H9 (cell line): ENCODE data around the gene NACC1. TPM values are rescaled to one million over a fixed set of nuclear protein-coding genes. Genes with fewer than 3 reads are reported as not detected.
A peak's percentile ranks its signal among the peaks of the same experiment; 100 is the strongest.

ENCODE experiments used
- DNase-seq: peaks from one replicate; pipeline ENCODE4 v3.0.0-alpha.2; 2017
- H2AFZ ChIP-seq: one replicate; pipeline ENCODE4 v1.6.1; 2013; ENCODE audit warnings: mild to moderate bottlenecking, low read length, control low read depth, moderate library complexity
- H2AK5ac ChIP-seq: 2 replicates; pipeline ENCODE4 v1.6.1; 2013; ENCODE audit warnings: low read length, control low read depth, mixed read lengths; ENCODE audit not compliant: insufficient read length
- H2BK120ac ChIP-seq: one replicate; pipeline ENCODE4 v1.6.1; 2013; ENCODE audit warnings: low read depth, mild to moderate bottlenecking, low read length, control low read depth, inconsistent platforms; ENCODE audit not compliant: poor library complexity, severe bottlenecking
- H2BK12ac ChIP-seq: 2 replicates; pipeline ENCODE4 v1.6.1; 2013; ENCODE audit warnings: low read length, control low read depth, mixed read lengths, low read depth; ENCODE audit not compliant: insufficient read length
- H2BK15ac ChIP-seq: 2 replicates; pipeline ENCODE4 v1.6.1; 2013; ENCODE audit warnings: low read depth, low read length, control low read depth
- H2BK20ac ChIP-seq: one replicate; pipeline ENCODE4 v1.6.1; 2013; ENCODE audit warnings: low read depth, mild to moderate bottlenecking, low read length, control low read depth, inconsistent platforms; ENCODE audit not compliant: poor library complexity, severe bottlenecking
- H2BK5ac ChIP-seq: 2 replicates; pipeline ENCODE4 v1.6.1; 2013; ENCODE audit warnings: low read length, control low read depth, mixed read lengths; ENCODE audit not compliant: insufficient read length
- H3K14ac ChIP-seq: 2 replicates; pipeline ENCODE4 v1.6.1; 2013; ENCODE audit warnings: low read length, control low read depth; ENCODE audit not compliant: insufficient read depth
- H3K18ac ChIP-seq: 2 replicates; pipeline ENCODE4 v1.6.1; 2013; ENCODE audit warnings: low read depth, mild to moderate bottlenecking, mixed read lengths, low read length, control low read depth; ENCODE audit not compliant: insufficient read length
- H3K23ac ChIP-seq: 2 replicates; pipeline ENCODE4 v1.6.1; 2013; ENCODE audit warnings: low read length, control low read depth, mixed read lengths, low read depth; ENCODE audit not compliant: insufficient read length
- H3K23me2 ChIP-seq: 2 replicates; pipeline ENCODE4 v1.6.1; 2013; ENCODE audit warnings: low read depth, mild to moderate bottlenecking, mixed read lengths, low read length, control low read depth; ENCODE audit not compliant: insufficient read length, poor library complexity, severe bottlenecking
- H3K27ac ChIP-seq: 2 replicates; pipeline ENCODE4 v1.5.1; 2013; ENCODE audit warnings: low read length, control low read depth, mixed read lengths, low read depth; ENCODE audit not compliant: insufficient read length
- H3K27me3 ChIP-seq: 2 replicates; pipeline ENCODE4 v1.6.1; 2013; ENCODE audit warnings: low read length, control low read depth, inconsistent platforms; ENCODE audit not compliant: insufficient read depth
- H3K4ac ChIP-seq: 2 replicates; pipeline ENCODE4 v1.6.1; 2013; ENCODE audit warnings: low read depth, mild to moderate bottlenecking, control low read depth, inconsistent platforms, low read length, moderate library complexity
- H3K4me1 ChIP-seq: 2 replicates; pipeline ENCODE4 v1.6.1; 2013; ENCODE audit warnings: low read length, control low read depth, inconsistent platforms; ENCODE audit not compliant: insufficient read depth
- H3K4me2 ChIP-seq: 2 replicates; pipeline ENCODE4 v1.6.1; 2013; ENCODE audit warnings: low read length, control low read depth, mixed read lengths; ENCODE audit not compliant: insufficient read length, insufficient read depth
- H3K56ac ChIP-seq: 2 replicates; pipeline ENCODE4 v1.6.1; 2013; ENCODE audit warnings: low read depth, mild to moderate bottlenecking, mixed read lengths, low read length, control low read depth; ENCODE audit not compliant: insufficient read length
- H3K79me1 ChIP-seq: 2 replicates; pipeline ENCODE4 v1.6.1; 2013; ENCODE audit warnings: low read depth, mild to moderate bottlenecking, moderate library complexity, low read length, control low read depth, inconsistent platforms; ENCODE audit not compliant: insufficient read depth, poor library complexity, severe bottlenecking
- H3K79me2 ChIP-seq: 2 replicates; pipeline ENCODE4 v1.6.1; 2013; ENCODE audit warnings: low read length, control low read depth, inconsistent platforms; ENCODE audit not compliant: insufficient read depth
- H3K9ac ChIP-seq: 2 replicates; pipeline ENCODE4 v1.6.1; 2013; ENCODE audit warnings: low read length, control low read depth, mixed read lengths; ENCODE audit not compliant: insufficient read length; ENCODE audit errors: extremely low read depth
- H3K9me3 ChIP-seq: one replicate; pipeline ENCODE4 v1.6.1; 2013; ENCODE audit warnings: low read depth, low read length, inconsistent platforms; ENCODE audit not compliant: control insufficient read depth
- H3T11ph ChIP-seq: one replicate; pipeline ENCODE4 v1.6.1; 2013; ENCODE audit warnings: mild to moderate bottlenecking, low read length, control low read depth, inconsistent platforms
- H4K20me1 ChIP-seq: one replicate; pipeline ENCODE4 v1.6.1; 2013; ENCODE audit not compliant: control insufficient read depth, insufficient read length, insufficient read depth
- H4K5ac ChIP-seq: 2 replicates; pipeline ENCODE4 v1.6.1; 2013; ENCODE audit warnings: low read depth, mild to moderate bottlenecking, mixed read lengths, low read length, control low read depth; ENCODE audit not compliant: insufficient read length
- H4K8ac ChIP-seq: replicated peaks from 2 replicates; pipeline ENCODE4 v1.6.1; 2013; ENCODE audit warnings: low read length, control low read depth, mixed read lengths, low read depth; ENCODE audit not compliant: insufficient read length
- H4K91ac ChIP-seq: 2 replicates; pipeline ENCODE4 v1.6.1; 2013; ENCODE audit warnings: low read depth, mild to moderate bottlenecking, moderate library complexity, mixed read lengths, low read length, control low read depth; ENCODE audit not compliant: insufficient read length
- H3K27ac Mint-ChIP-seq, 3 experiments: 2 replicates in 2 of 3; 3 replicates in 1 of 3; pipeline ENCODE4 v1.8.0; 2020 to 2021; ENCODE audit warnings: mixed read lengths in 3 of 3, mild to moderate bottlenecking in 1 of 3, moderate library complexity in 1 of 3
- H3K27me3 Mint-ChIP-seq: 2 replicates; pipeline ENCODE4 v1.8.0; 2021; ENCODE audit warnings: low read depth, mild to moderate bottlenecking, moderate library complexity, mixed read lengths
- H3K36me3 Mint-ChIP-seq, 3 experiments: 2 replicates in 2 of 3; 3 replicates in 1 of 3; pipeline ENCODE4 v1.8.0; 2020 to 2021; ENCODE audit warnings: low read depth in 3 of 3, mixed read lengths in 3 of 3; ENCODE audit not compliant: insufficient read depth in 1 of 3
- H3K4me1 Mint-ChIP-seq, 2 experiments: 2 replicates each; pipeline ENCODE4 v1.8.0; 2020; ENCODE audit warnings: mixed read lengths in 2 of 2
- H3K4me3 Mint-ChIP-seq, 2 experiments: 2 replicates in 1 of 2; 3 replicates in 1 of 2; pipeline ENCODE4 v1.8.0; 2020 to 2021; ENCODE audit warnings: mild to moderate bottlenecking in 2 of 2, mixed read lengths in 2 of 2, moderate library complexity in 1 of 2
- H3K9me3 Mint-ChIP-seq, 2 experiments: 2 replicates in 1 of 2; 3 replicates in 1 of 2; pipeline ENCODE4 v1.8.0; 2020; ENCODE audit warnings: mild to moderate bottlenecking in 2 of 2, mixed read lengths in 2 of 2, moderate library complexity in 1 of 2
- CTCF ChIP-seq: fragments of 200-600 bp; sonication (generic); conservative IDR thresholded peaks from 3 replicates; pipeline ENCODE4 v1.8.0; 2021; ENCODE audit warnings: antibody characterized with exemption, mild to moderate bottlenecking
- WGBS: extraction: QIAGEN DNeasy Blood & Tissue Kit; methylation state at CpG from one replicate; pipeline ENCODE4 v1.1.7; 2013; ENCODE audit warnings: missing lambda C conversion rate, low lambda C conversion rate, mixed read lengths; ENCODE audit not compliant: insufficient read length; ENCODE audit errors: extremely low coverage; 5-methylcytosine and 5-hydroxymethylcytosine counted together
- total RNA-seq: library from RNA; stranded (reverse); gene quantifications from 2 replicates; pipeline ENCODE4 v1.2.1, GENCODE V29; 2021

NACC1 gene
- total RNA-seq, 1 experiment from 2014 or later, result 198 TPM

- WGBS, result no CpG with 5 or more reads among the region's 13 CpGs
- H3K4me2 ChIP-seq, result no peak overlapping the region
- H2BK12ac ChIP-seq, result no peak overlapping the region
- no peak overlapping the region for H4K8ac ChIP-seq
- H3K18ac ChIP-seq, result no peak overlapping the region
- no peak overlapping the region for H2AFZ ChIP-seq
- no peak overlapping the region for H2BK120ac ChIP-seq
- H3K27ac ChIP-seq, result no peak overlapping the region
- no peak overlapping the region for H3K4me3 Mint-ChIP-seq
- no peaks in the 10 kb centered on the region for H3K27me3 Mint-ChIP-seq
- H2BK5ac ChIP-seq, result no peak overlapping the region
- no peak overlapping the region for H3T11ph ChIP-seq
- H3K9me3 Mint-ChIP-seq, result no peaks in the 10 kb centered on the region
- H3K23me2 ChIP-seq, result peaks cover 5% of the 10 kb centered on the region
- H3K27me3 ChIP-seq, result no peaks in the 10 kb centered on the region
- H3K9ac ChIP-seq, result no peak overlapping the region
- H3K4me1 Mint-ChIP-seq, result peaks cover 41 to 43% of the 10 kb centered on the region in 2 experiments
- no peak overlapping the region for H2BK20ac ChIP-seq
- peaks cover 11% of the 10 kb centered on the region; the same call in 1 of the 2 replicates for H3K4me1 ChIP-seq
- DNase-seq, result no peak
- no peak overlapping the region for H2AK5ac ChIP-seq
- peaks cover 5 to 48% (median 36%) of the 10 kb centered on the region in 3 experiments; a peak in 5 of 7 replicates for H3K36me3 Mint-ChIP-seq
- peaks cover 66% of the 10 kb centered on the region for H3K79me2 ChIP-seq
- no peak overlapping the region for H3K56ac ChIP-seq
- H3K23ac ChIP-seq, result no peak overlapping the region
- no peak overlapping the region for H3K14ac ChIP-seq
- H3K27ac Mint-ChIP-seq, result peak overlapping the region; percentile 41 to 83 (median 55); a peak in 6 of 7 replicates
- no peaks in the 10 kb centered on the region for H3K9me3 ChIP-seq
- peaks cover 2% of the 10 kb centered on the region for H3K79me1 ChIP-seq
- H3K4ac ChIP-seq, result no peak overlapping the region
- no peak for TF ChIP-seq CTCF
- H4K91ac ChIP-seq, result no peak overlapping the region
- no peak overlapping the region for H4K5ac ChIP-seq
- no peak overlapping the region for H2BK15ac ChIP-seq
- no peaks in the 10 kb centered on the region for H4K20me1 ChIP-seq
Measured at GRCh38 chr19:13122275-13122878, 4.3 kb downstream of the NACC1 start.
